HL-60 (cell line): ENCODE results near the gene HMCN2.
"Not testable (repeated sequence)": the region's sequence is repeated elsewhere in the genome, so short reads cannot be mapped to it uniquely, and the experiment has no call there.

Experiments
- DNase-seq, 2 experiments: peaks; one replicate each; pipeline ENCODE4 v3.0.0-alpha.2; 2010 to 2020; ENCODE audit warnings: low read depth in 1 of 2, low spot score in 1 of 2
- H3K27ac ChIP-seq: fragments of 250-450 bp; sonication (Bioruptor Pico); replicated peaks from 2 replicates; pipeline ENCODE4 v1.5.1; 2020; ENCODE audit warnings: mild to moderate bottlenecking, moderate library complexity
- H3K27me3 ChIP-seq: fragments of 250-450 bp; sonication (Bioruptor Pico); 2 replicates; pipeline ENCODE4 v1.5.1; 2021; ENCODE audit warnings: mild to moderate bottlenecking, moderate library complexity; ENCODE audit not compliant: insufficient read depth, poor library complexity, severe bottlenecking
- H3K4me3 ChIP-seq: replicated peaks from 2 replicates; pipeline ENCODE4 v1.5.1; 2011; ENCODE audit warnings: mild to moderate bottlenecking, control low read depth, low read length; ENCODE audit not compliant: insufficient read depth
- CTCF ChIP-seq: IDR thresholded peaks from one replicate; pipeline ENCODE4 v1.5.1; 2011; ENCODE audit warnings: low read length, control low read depth, inconsistent platforms; ENCODE audit not compliant: insufficient read depth
- GABPA ChIP-seq: IDR thresholded peaks from 2 replicates; pipeline ENCODE4 v1.6.1; 2012; ENCODE audit warnings: low read depth
- POLR2AphosphoS5 ChIP-seq: IDR thresholded peaks from 2 replicates; pipeline ENCODE4 v1.6.1; 2012; ENCODE audit warnings: low read depth
- SPI1 ChIP-seq: IDR thresholded peaks from 2 replicates; pipeline ENCODE4 v1.6.1; 2012; ENCODE audit warnings: low read depth, mild to moderate bottlenecking, borderline replicate concordance
- TF ChIP-seq, protein P1 (sequence below): IDR thresholded peaks from 2 replicates; pipeline ENCODE4 v1.6.1; 2012; ENCODE audit warnings: low read depth; ENCODE audit not compliant: insufficient replicate concordance

The HMCN2 gene

GRCh38 chr9:130340011-130340410 lies 74.5 kb downstream of the HMCN2 start:
- Histone ChIP-seq H3K27ac (no peak overlapping the region), H3K4me3 (no peak overlapping the region), H3K27me3 (peaks cover 2% of the 10 kb centered on the region)
- no peak for TF ChIP-seq GABPA
- TF ChIP-seq, protein P1, sequence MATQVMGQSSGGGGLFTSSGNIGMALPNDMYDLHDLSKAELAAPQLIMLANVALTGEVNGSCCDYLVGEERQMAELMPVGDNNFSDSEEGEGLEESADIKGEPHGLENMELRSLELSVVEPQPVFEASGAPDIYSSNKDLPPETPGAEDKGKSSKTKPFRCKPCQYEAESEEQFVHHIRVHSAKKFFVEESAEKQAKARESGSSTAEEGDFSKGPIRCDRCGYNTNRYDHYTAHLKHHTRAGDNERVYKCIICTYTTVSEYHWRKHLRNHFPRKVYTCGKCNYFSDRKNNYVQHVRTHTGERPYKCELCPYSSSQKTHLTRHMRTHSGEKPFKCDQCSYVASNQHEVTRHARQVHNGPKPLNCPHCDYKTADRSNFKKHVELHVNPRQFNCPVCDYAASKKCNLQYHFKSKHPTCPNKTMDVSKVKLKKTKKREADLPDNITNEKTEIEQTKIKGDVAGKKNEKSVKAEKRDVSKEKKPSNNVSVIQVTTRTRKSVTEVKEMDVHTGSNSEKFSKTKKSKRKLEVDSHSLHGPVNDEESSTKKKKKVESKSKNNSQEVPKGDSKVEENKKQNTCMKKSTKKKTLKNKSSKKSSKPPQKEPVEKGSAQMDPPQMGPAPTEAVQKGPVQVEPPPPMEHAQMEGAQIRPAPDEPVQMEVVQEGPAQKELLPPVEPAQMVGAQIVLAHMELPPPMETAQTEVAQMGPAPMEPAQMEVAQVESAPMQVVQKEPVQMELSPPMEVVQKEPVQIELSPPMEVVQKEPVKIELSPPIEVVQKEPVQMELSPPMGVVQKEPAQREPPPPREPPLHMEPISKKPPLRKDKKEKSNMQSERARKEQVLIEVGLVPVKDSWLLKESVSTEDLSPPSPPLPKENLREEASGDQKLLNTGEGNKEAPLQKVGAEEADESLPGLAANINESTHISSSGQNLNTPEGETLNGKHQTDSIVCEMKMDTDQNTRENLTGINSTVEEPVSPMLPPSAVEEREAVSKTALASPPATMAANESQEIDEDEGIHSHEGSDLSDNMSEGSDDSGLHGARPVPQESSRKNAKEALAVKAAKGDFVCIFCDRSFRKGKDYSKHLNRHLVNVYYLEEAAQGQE, result no peak
- TF ChIP-seq POLR2AphosphoS5, result no peak
- no peak for TF ChIP-seq SPI1
- no peak for TF ChIP-seq CTCF
- DNase-seq, result peak in 1 of 2 experiments; percentile 50

DNA sequence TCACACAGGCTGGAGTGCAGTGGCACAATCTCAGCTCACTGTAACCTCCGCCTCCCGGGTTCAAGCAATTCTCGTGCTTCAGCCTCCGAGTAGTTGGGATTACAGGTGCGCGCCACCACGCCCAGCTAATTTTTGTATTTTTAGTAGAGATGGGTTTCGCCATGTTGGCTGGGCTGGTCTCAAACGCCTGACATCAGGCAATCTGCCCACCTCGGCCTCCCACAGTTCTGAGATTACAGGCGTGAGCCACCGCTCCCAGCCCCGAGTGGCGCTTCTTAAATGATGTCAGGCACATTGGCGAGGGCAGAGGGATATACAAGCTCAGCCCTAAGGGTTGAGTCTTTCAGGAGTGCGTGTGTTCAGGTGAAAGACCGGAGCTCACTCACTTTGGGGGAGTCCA lies 75.0 kb downstream of the HMCN2 start:
- H3K4me3 ChIP-seq, H3K27ac ChIP-seq, DNase-seq, H3K27me3 ChIP-seq: not testable (repeated sequence)

- no peak overlapping the region for H3K4me3 ChIP-seq
- no peak for DNase-seq
- H3K27ac ChIP-seq, result no peak overlapping the region
- TF ChIP-seq POLR2AphosphoS5 (no peak), SPI1 (no peak), CTCF (no peak), GABPA (no peak)
- TF ChIP-seq, protein P1, result no peak
- peaks cover 2% of the 10 kb centered on the region for H3K27me3 ChIP-seq
Measured at GRCh38 chr9:130341128-130341527, 75.6 kb downstream of the HMCN2 start.

DNA sequence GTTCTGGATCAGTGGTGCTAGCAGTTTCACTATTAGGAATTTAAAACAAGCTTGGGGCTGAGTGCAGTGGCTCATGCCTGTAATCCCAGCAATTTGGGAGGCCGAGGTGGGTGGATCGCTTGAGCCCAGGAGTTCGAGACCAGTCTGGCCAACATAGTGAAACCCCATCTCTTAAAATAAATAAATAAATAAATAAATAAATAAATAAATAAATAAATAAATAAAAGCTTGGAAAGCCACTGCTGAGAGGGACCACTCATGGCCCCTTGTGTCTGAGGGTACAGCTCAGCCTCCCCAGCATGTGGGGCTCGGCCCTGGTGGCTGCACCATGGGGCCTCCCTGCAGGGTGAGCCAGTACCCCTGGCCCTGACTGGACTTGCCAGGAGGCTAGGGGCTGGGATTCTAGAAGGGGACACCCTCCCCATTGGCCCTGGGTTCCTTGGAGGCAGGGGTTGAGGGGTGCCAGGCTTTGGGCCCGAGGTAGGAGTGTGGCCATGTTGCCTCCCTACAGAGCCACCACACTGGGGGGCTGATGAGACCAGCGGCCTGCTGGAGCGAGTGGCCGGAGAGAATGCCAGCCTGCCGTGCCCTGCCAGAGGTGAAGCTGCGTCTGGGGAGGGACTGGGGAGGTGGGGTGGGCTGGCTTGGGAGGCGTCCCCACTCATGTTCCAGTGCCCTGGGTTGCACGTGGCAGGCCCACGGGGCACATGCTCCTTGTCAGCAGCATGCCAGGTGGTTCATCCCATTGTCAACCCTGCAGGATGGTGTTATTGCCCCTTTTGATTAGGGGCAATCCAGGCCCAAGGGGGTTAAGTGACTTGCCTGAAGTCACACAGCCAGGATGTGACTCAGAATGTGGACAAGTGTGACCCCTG lies 76.5 kb downstream of the HMCN2 start:
- H3K27ac ChIP-seq, result no peak overlapping the region
- DNase-seq, result no peak
- TF ChIP-seq GABPA (no peak), CTCF (no peak), SPI1 (no peak), POLR2AphosphoS5 (no peak)
- TF ChIP-seq, protein P1, result no peak
- no peak overlapping the region for H3K4me3 ChIP-seq
- peaks cover 2% of the 10 kb centered on the region for H3K27me3 ChIP-seq
